Skeletal muscle satellite cell (primary cell): ENCODE data around the gene CACNA2D3.

ENCODE experiments used
- H3K27me3 ChIP-seq: 2 replicates; pipeline ENCODE4 v1.7.0; 2013; ENCODE audit warnings: low read length; ENCODE audit not compliant: control insufficient read depth, insufficient read depth
- H3K36me3 ChIP-seq: 2 replicates; pipeline ENCODE4 v1.7.0; 2013; ENCODE audit warnings: mild to moderate bottlenecking, control low read depth, low read length; ENCODE audit not compliant: insufficient read depth
- H3K4me1 ChIP-seq: 2 replicates; pipeline ENCODE4 v1.7.0; 2013; ENCODE audit warnings: low read length; ENCODE audit not compliant: control insufficient read depth, insufficient read depth
- H3K4me2 ChIP-seq: 2 replicates; pipeline ENCODE4 v1.7.0; 2013; ENCODE audit warnings: mild to moderate bottlenecking, low read length
- H3K4me3 ChIP-seq: 2 replicates; pipeline ENCODE4 v1.7.0; 2013; ENCODE audit warnings: low read length
- H3K9ac ChIP-seq: 2 replicates; pipeline ENCODE4 v1.7.0; 2013; ENCODE audit warnings: mild to moderate bottlenecking, low read depth, low read length, moderate library complexity
- H3K9me3 ChIP-seq: replicated peaks from 2 replicates; pipeline ENCODE4 v1.7.0; 2013; ENCODE audit warnings: mild to moderate bottlenecking, control low read depth, low read length

Gene CACNA2D3

GRCh38 chr3:54257125-54257720 lies 134.9 kb downstream of the CACNA2D3 start:
- H3K27me3 ChIP-seq = no peaks in the 10 kb centered on the region

GRCh38 chr3:54259636-54260035 lies 137.3 kb downstream of the CACNA2D3 start:
- Histone ChIP-seq H3K9ac (no peak overlapping the region), H3K36me3 (no peaks in the 10 kb centered on the region), H3K4me1 (no peaks in the 10 kb centered on the region), H3K4me2 (no peak overlapping the region), H3K27me3 (no peaks in the 10 kb centered on the region), H3K9me3 (no peaks in the 10 kb centered on the region), H3K4me3 (no peak overlapping the region)

More at GRCh38 chr3:54257125-54257720, 134.9 kb downstream of the CACNA2D3 start:
- no peaks in the 10 kb centered on the region for H3K9me3 ChIP-seq
- no peaks in the 10 kb centered on the region for H3K36me3 ChIP-seq
- H3K9ac ChIP-seq = no peak overlapping the region
- H3K4me1 ChIP-seq = no peaks in the 10 kb centered on the region
- H3K4me2 ChIP-seq = no peak overlapping the region
- no peak overlapping the region for H3K4me3 ChIP-seq

GRCh38 chr3:54261141-54261540 lies 138.8 kb downstream of the CACNA2D3 start:
- Histone ChIP-seq H3K4me3 (no peak overlapping the region), H3K4me2 (no peak overlapping the region), H3K9ac (no peak overlapping the region), H3K9me3 (no peaks in the 10 kb centered on the region), H3K4me1 (no peaks in the 10 kb centered on the region), H3K36me3 (no peaks in the 10 kb centered on the region), H3K27me3 (no peaks in the 10 kb centered on the region)

- H3K36me3 ChIP-seq = no peaks in the 10 kb centered on the region
- H3K9ac ChIP-seq = no peak overlapping the region
- no peaks in the 10 kb centered on the region for H3K4me1 ChIP-seq
- H3K4me2 ChIP-seq = no peak overlapping the region
- no peak overlapping the region for H3K4me3 ChIP-seq
- H3K27me3 ChIP-seq = no peaks in the 10 kb centered on the region
- no peaks in the 10 kb centered on the region for H3K9me3 ChIP-seq
Measured at GRCh38 chr3:54262541-54262940, 140.2 kb downstream of the CACNA2D3 start.

- H3K36me3 ChIP-seq = no peaks in the 10 kb centered on the region
- H3K4me2 ChIP-seq = no peak overlapping the region
- no peaks in the 10 kb centered on the region for H3K27me3 ChIP-seq
- no peaks in the 10 kb centered on the region for H3K4me1 ChIP-seq
- H3K4me3 ChIP-seq = no peak overlapping the region
- no peaks in the 10 kb centered on the region for H3K9me3 ChIP-seq
- H3K9ac ChIP-seq = no peak overlapping the region
Measured at GRCh38 chr3:54262946-54263345, 140.6 kb downstream of the CACNA2D3 start.

- H3K36me3 ChIP-seq = no peaks in the 10 kb centered on the region
- H3K4me1 ChIP-seq = no peaks in the 10 kb centered on the region
- H3K4me3 ChIP-seq = no peak overlapping the region
- no peaks in the 10 kb centered on the region for H3K27me3 ChIP-seq
- no peak overlapping the region for H3K9ac ChIP-seq
- no peak overlapping the region for H3K4me2 ChIP-seq
- H3K9me3 ChIP-seq = no peaks in the 10 kb centered on the region
Measured at GRCh38 chr3:54264050-54264449, 141.7 kb downstream of the CACNA2D3 start.

- H3K9me3 ChIP-seq = peaks cover 3% of the 10 kb centered on the region
- H3K4me3 ChIP-seq = no peak overlapping the region
- H3K9ac ChIP-seq = no peak overlapping the region
- H3K27me3 ChIP-seq = no peaks in the 10 kb centered on the region
- H3K36me3 ChIP-seq = no peaks in the 10 kb centered on the region
- no peak overlapping the region for H3K4me2 ChIP-seq
- H3K4me1 ChIP-seq = no peaks in the 10 kb centered on the region
Measured at GRCh38 chr3:54270816-54271526, 148.6 kb downstream of the CACNA2D3 start.

- Histone ChIP-seq H3K4me3 (no peak overlapping the region), H3K9ac (no peak overlapping the region), H3K36me3 (no peaks in the 10 kb centered on the region), H3K4me2 (no peak overlapping the region), H3K4me1 (no peaks in the 10 kb centered on the region), H3K27me3 (no peaks in the 10 kb centered on the region), H3K9me3 (peaks cover 3% of the 10 kb centered on the region)
Measured at GRCh38 chr3:54273791-54274190, 151.4 kb downstream of the CACNA2D3 start.

- H3K9ac ChIP-seq = no peak overlapping the region
- H3K9me3 ChIP-seq = peaks cover 3% of the 10 kb centered on the region
- no peaks in the 10 kb centered on the region for H3K4me1 ChIP-seq
- no peak overlapping the region for H3K4me3 ChIP-seq
- no peaks in the 10 kb centered on the region for H3K36me3 ChIP-seq
- H3K27me3 ChIP-seq = no peaks in the 10 kb centered on the region
- H3K4me2 ChIP-seq = no peak overlapping the region
Measured at GRCh38 chr3:54274607-54275006, 152.3 kb downstream of the CACNA2D3 start.

GRCh38 chr3:54279005-54279583 lies 156.7 kb downstream of the CACNA2D3 start:
- H3K9me3 ChIP-seq = no peaks in the 10 kb centered on the region
- H3K4me2 ChIP-seq = no peak overlapping the region
- no peak overlapping the region for H3K9ac ChIP-seq
- no peaks in the 10 kb centered on the region for H3K4me1 ChIP-seq
- no peaks in the 10 kb centered on the region for H3K27me3 ChIP-seq
- H3K4me3 ChIP-seq = no peak overlapping the region
- H3K36me3 ChIP-seq = no peaks in the 10 kb centered on the region

GRCh38 chr3:54283470-54283869 lies 161.1 kb downstream of the CACNA2D3 start:
- no peaks in the 10 kb centered on the region for H3K27me3 ChIP-seq
- no peaks in the 10 kb centered on the region for H3K9me3 ChIP-seq
- H3K4me3 ChIP-seq = no peak overlapping the region
- H3K9ac ChIP-seq = no peak overlapping the region
- H3K4me1 ChIP-seq = no peaks in the 10 kb centered on the region
- H3K36me3 ChIP-seq = no peaks in the 10 kb centered on the region
- no peak overlapping the region for H3K4me2 ChIP-seq

GRCh38 chr3:54294214-54294613 lies 171.9 kb downstream of the CACNA2D3 start:
- H3K4me2 ChIP-seq = no peak overlapping the region
- no peaks in the 10 kb centered on the region for H3K4me1 ChIP-seq
- H3K9me3 ChIP-seq = no peaks in the 10 kb centered on the region
- no peak overlapping the region for H3K4me3 ChIP-seq
- no peaks in the 10 kb centered on the region for H3K36me3 ChIP-seq
- no peak overlapping the region for H3K9ac ChIP-seq
- no peaks in the 10 kb centered on the region for H3K27me3 ChIP-seq
